Erythroblast (primary cell): ENCODE results near the gene CTPS1.

Source experiments
- DNase-seq, 2 experiments: peaks; one replicate each; lab custom pipeline; 2025; lab: John Stamatoyannopoulos, UW
- GATA1 ChIP-seq: IDR thresholded peaks from 2 replicates; pipeline ENCODE4 v1.6.1; 2011; ENCODE audit warnings: low read depth, mild to moderate bottlenecking, control low read depth, low read length, moderate library complexity
- POLR2A ChIP-seq: IDR thresholded peaks from 2 replicates; pipeline ENCODE4 v1.6.1; 2011; ENCODE audit warnings: mild to moderate bottlenecking, low read length

Gene CTPS1

GRCh38 chr1:41030872-41031616 lies 51.5 kb downstream of the CTPS1 start:
- DNase-seq: no peak
- TF ChIP-seq POLR2A: no peak
- TF ChIP-seq GATA1: no peak

- TF ChIP-seq POLR2A: no peak
- TF ChIP-seq GATA1: no peak
- no peak for DNase-seq
Observed at GRCh38 chr1:41032147-41032546, 52.7 kb downstream of the CTPS1 start.

- DNase-seq: peak in 1 of 2 experiments; percentile 10
- TF ChIP-seq POLR2A (no peak), GATA1 (no peak)
Observed at GRCh38 chr1:41033272-41033671, 53.8 kb downstream of the CTPS1 start.

- no peak for DNase-seq
- no peak for TF ChIP-seq POLR2A
Observed at GRCh38 chr1:41037116-41037903, 57.8 kb downstream of the CTPS1 start.

DNA sequence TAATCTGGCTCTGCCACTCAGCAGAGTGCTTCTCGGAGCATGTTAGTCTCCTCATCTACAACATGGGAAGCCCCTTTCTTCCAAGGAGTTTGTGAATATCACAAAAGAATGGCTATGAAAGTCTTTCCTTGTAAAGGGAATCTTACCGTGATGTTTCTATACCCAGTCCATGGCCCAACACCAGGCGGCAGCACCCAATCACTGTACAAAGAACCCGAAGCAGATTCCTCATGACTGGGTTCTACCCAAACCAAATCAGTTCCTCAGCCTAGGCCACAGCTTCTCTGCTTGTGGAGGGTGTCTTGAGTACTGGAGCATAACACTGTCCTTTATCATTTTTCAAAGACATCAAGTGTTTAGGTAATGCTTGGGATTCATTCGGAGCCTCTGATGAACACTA lies 58.6 kb downstream of the CTPS1 start:
- no peak for TF ChIP-seq GATA1
- no peak for TF ChIP-seq POLR2A
- DNase-seq: no peak

DNA sequence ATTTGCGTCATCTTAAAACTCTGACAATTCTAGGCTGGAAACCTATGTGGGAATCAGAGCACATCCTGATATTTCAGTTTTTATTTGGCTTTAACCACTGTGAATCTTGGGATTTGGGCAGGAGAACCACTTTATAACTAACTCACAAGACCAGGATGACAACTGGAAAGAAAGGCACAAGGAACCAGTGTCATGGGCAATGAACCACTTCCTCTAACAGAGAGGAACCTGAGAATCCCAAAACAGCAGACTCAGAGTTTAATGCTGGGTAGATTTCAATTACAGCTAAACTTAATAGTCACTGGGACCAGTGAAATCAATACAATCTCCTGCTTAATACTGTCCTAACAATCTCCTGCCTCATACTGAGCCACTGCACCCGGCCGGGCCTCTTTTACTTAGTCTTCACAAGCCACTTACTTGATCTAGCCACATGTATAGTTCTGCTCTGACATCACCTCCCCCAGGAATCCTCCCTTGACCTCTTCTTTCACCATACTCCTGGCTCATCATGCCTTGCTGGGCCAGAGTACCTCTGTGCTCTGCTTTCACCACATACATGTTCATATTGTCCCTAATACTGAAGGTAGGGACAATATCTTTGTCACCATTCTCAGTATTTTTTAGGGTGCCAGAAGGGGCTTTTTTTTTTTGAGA lies 62.2 kb downstream of the CTPS1 start:
- TF ChIP-seq GATA1 (no peak), POLR2A (no peak)
- no peak for DNase-seq

- TF ChIP-seq POLR2A: no peak
- DNase-seq: no peak
Observed at GRCh38 chr1:41044187-41044586, 64.7 kb downstream of the CTPS1 start.

- no peak for TF ChIP-seq POLR2A
- no peak for TF ChIP-seq GATA1
- no peak for DNase-seq
Observed at GRCh38 chr1:41045740-41046139, 66.2 kb downstream of the CTPS1 start.

DNA sequence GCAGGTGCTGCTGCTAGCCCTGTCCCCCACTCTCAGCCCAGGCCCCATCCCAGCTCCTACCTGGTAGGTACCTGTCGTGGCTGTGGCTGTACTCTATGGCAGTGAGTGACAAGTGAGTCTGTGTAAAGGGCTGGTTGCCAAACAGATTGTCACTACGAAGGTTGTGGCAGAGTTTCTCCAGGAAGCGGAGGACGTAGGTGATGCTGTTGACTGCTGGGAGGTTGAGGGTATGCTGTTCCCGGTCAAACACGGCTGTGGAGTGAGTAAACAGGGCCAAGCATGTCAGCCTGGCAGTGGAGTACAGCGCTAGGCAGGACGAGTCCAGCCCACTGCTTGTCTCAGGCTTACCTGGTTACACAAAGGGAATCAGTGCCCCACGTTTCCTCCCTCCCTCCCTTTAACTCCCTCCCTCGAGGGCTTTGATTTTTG lies 66.9 kb downstream of the CTPS1 start:
- DNase-seq: no peak
- TF ChIP-seq POLR2A (no peak), GATA1 (no peak)

- TF ChIP-seq GATA1 (no peak), POLR2A (no peak)
- peak in 1 of 2 experiments; percentile 26 for DNase-seq
Observed at GRCh38 chr1:41048540-41048939, 69.0 kb downstream of the CTPS1 start.

- DNase-seq: no peak
- TF ChIP-seq POLR2A (no peak), GATA1 (no peak)
Observed at GRCh38 chr1:41051022-41051421, 71.5 kb downstream of the CTPS1 start.

DNA sequence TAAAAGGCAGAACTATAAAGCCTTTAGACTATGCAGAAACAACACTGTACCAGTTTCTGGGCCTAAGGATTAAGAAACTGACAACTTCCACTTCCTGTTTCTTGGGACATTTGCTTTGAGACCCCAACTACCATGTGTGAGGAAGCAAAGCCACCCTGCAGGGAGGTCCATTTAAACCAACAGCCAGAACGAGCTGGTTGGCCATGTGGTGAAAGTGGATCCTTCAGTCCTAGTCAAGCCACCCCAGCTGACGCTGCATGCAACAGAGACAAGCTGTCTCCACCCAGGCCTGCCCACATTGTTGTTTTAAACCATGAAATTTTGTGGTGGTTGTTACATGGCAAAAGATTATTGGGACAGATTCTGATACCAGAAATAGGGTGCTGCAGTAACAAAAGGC lies 73.8 kb downstream of the CTPS1 start:
- TF ChIP-seq GATA1: no peak
- TF ChIP-seq POLR2A: no peak
- no peak for DNase-seq

DNA sequence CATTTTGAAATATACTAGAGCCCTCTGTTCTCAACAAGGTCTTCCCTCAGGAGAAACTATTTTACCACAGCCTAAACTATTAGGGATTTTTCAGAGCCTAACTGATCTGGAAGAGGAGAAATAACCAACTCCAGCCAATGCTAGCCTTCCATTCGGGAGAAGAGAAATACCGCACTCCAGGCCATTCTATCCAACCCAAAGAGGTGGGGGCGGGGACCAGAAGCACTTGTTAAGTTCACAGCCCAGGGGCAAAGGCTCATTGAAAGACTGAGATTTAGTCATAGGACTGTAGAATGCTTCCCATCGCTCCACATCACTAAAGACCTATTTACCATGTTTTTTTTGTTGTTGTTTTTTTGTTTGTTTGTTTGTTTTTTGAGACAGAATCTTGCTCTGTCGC lies 77.4 kb downstream of the CTPS1 start:
- no peak for DNase-seq
- no peak for TF ChIP-seq GATA1
- no peak for TF ChIP-seq POLR2A
